ENCODE measurements around the gene STK39.

STK39 gene

DNA sequence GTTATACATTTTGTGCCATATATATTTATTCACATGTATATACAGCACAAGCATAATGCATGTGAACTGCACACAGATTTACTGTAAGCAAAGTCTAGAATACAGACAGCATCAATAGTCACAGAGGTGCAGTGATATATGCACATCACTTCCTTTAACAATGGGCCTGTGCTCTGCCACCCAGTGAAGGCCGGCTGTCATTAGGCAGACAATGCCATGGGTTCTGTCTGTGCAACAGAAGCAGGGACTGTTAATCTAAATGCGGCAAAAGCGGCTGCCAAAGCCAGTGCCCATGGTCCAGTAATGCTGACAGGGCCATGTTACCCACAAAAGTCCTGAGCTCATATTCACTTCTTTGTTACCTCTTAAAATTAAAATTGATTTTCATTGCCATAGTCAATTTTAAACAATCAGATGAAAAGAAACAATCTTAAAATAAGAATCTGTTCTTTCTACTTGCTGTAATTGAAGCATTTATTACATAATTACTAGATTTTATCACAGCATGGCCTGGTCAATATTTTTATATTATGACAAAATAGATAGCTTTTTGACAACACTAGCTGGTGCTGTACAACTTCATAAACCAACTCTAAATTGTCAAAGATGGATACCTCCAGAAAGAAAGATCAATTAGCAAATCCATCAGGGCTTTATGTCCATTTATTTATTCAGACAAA lies 232.0 kb downstream of the STK39 start:
- Histone ChIP-seq H3K4me1 (no peaks in the 10 kb centered on the region), H3K27ac (no peak overlapping the region), H3K27me3 (no peaks in the 10 kb centered on the region), H3K36me3 (peaks cover 0 to 12% (median 3%) of the 10 kb centered on the region in 3 donors), H3K9me3 (no peaks in the 10 kb centered on the region), H3K4me3 (no peak overlapping the region)
- TF ChIP-seq CTCF (IDR thresholded peaks at IDR 0.05), result no peak
- no peak for DNase-seq
- intact Hi-C loops (cut with DNase I; ENCODE audit: low total_unique reads), result no loop called here

- Histone ChIP-seq H3K9me3 (no peaks in the 10 kb centered on the region), H3K27me3 (no peaks in the 10 kb centered on the region), H3K36me3 (peaks cover 0 to 12% (median 4%) of the 10 kb centered on the region in 3 donors), H3K4me1 (no peaks in the 10 kb centered on the region), H3K4me3 (no peak overlapping the region), H3K27ac (no peak overlapping the region)
- no peak for DNase-seq
- no peak for TF ChIP-seq CTCF (IDR thresholded peaks at IDR 0.05)
- intact Hi-C loops (cut with DNase I; ENCODE audit: low total_unique reads), result no loop called here
These were observed 237.5 kb downstream of the STK39 start for GRCh38 chr2:168009900-168010299.

DNA sequence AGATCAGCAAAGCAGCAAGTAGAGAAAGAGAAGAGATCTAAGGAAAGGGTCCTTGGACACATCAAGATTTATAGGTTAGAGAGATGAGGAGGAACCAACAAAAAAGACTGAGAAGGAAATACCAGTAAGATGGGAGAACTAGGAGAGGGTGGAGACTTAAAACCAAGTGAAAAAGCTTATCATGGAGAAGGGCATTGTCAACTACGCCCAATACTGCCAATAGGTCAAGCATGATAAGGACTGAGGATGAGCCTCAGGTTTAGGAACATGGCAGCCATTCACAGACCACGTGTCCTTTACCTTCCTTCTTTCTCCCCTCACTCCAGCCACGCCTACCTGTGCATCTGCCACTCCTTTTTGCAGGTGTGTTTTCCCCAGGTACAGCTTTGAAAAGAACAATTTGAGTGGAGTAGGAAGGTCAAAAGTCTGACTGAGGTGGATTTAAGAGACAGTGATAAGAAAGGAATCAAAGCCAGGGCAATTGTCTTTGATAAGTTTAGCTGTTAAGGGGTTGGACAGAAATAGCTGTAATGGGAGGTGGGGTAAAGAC lies 238.7 kb downstream of the STK39 start:
- no peak for DNase-seq
- H3K4me1 ChIP-seq, result no peaks in the 10 kb centered on the region
- no peak for TF ChIP-seq CTCF (IDR thresholded peaks at IDR 0.05)
- no peaks in the 10 kb centered on the region for H3K27me3 ChIP-seq
- intact Hi-C loops (cut with DNase I; ENCODE audit: low total_unique reads), result no loop called here
- no peak overlapping the region for H3K27ac ChIP-seq
- H3K4me3 ChIP-seq, result no peak overlapping the region
- H3K9me3 ChIP-seq, result no peaks in the 10 kb centered on the region
- H3K36me3 ChIP-seq, result peaks cover 0 to 12% (median 4%) of the 10 kb centered on the region in 3 donors

- Histone ChIP-seq H3K4me3 (no peak overlapping the region), H3K9me3 (no peaks in the 10 kb centered on the region), H3K4me1 (no peaks in the 10 kb centered on the region), H3K36me3 (peaks cover 0 to 7% (median 4%) of the 10 kb centered on the region in 3 donors), H3K27me3 (no peaks in the 10 kb centered on the region), H3K27ac (no peak overlapping the region)
- no peak for TF ChIP-seq CTCF (IDR thresholded peaks at IDR 0.05)
- no peak for DNase-seq
- intact Hi-C loops (cut with DNase I; ENCODE audit: low total_unique reads), result no loop called here
These were observed 240.9 kb downstream of the STK39 start for GRCh38 chr2:168006498-168006897.

- H3K4me1 ChIP-seq, result no peaks in the 10 kb centered on the region
- H3K27me3 ChIP-seq, result no peaks in the 10 kb centered on the region
- intact Hi-C loops (cut with DNase I; ENCODE audit: low total_unique reads), result no loop called here
- peaks cover 0 to 4% (median 0%) of the 10 kb centered on the region in 3 donors for H3K36me3 ChIP-seq
- no peak for DNase-seq
- H3K27ac ChIP-seq, result no peak overlapping the region
- no peak for TF ChIP-seq CTCF (IDR thresholded peaks at IDR 0.05)
- no peak overlapping the region for H3K4me3 ChIP-seq
- H3K9me3 ChIP-seq, result no peaks in the 10 kb centered on the region
These were observed 241.8 kb downstream of the STK39 start for GRCh38 chr2:168005586-168005985.
